Memory B cell (primary cell): Measurements from ENCODE around the gene TRAPPC10.

Source experiments
- ATAC-seq: fragments of 150-1000 bp; cut with Tn5 transposase; 2 replicates; pipeline ENCODE4 v1.10.0; 2021; ENCODE audit warnings: low read depth, mild to moderate bottlenecking, moderate library complexity
- DNase-seq, 2 donors: peaks; one replicate each; pipeline ENCODE4 v3.0.0; 2022; ENCODE audit warnings: low spot score in 2 of 2
- H3K27ac Mint-ChIP-seq: one replicate; pipeline ENCODE4 v1.8.0; 2022; ENCODE audit warnings: mild to moderate bottlenecking, moderate library complexity, mixed read lengths
- H3K27me3 Mint-ChIP-seq: one replicate; pipeline ENCODE4 v1.8.0; 2022; ENCODE audit warnings: mixed read lengths
- H3K36me3 Mint-ChIP-seq: one replicate; pipeline ENCODE4 v1.8.0; 2022; ENCODE audit warnings: mild to moderate bottlenecking, mixed read lengths
- H3K4me1 Mint-ChIP-seq: one replicate; pipeline ENCODE4 v1.8.0; 2022; ENCODE audit warnings: mixed read lengths
- H3K4me3 Mint-ChIP-seq: one replicate; pipeline ENCODE4 v1.8.0; 2022; ENCODE audit warnings: mild to moderate bottlenecking, moderate library complexity, mixed read lengths
- H3K9me3 Mint-ChIP-seq: one replicate; pipeline ENCODE4 v1.8.0; 2022; ENCODE audit warnings: mixed read lengths

Gene TRAPPC10

DNA sequence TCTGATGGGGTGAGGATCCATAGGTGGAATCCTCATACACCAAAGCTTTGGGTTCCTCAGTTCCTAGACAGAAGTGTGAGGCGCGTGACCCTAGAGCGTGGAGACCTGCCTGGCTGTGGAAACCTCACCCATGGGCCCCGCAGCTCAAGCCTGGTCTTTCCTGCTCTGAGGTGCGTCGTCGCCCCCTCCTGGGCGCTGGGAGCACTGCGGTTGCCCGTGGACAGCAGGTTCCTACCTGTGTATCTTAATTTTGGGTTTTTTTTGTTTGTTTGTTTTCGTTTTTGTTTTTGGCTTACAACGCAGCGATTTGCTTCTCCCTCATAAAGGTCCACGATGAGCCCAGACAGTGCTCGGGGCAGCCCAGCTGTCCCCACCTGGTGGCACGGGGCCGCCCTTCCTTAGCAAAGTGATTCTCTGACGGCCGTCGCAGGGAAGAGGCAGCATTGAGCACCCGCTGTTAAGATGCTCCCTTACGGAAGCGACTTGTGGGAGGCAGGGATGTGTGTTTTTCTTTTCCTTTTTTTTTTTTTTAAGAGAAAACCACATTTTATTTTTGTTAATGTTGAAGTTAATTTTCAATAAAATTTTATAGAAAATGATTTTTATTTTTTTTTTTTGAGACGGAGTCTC is 36.5 kb upstream of the TRAPPC10 start:
- H3K4me3 Mint-ChIP-seq: no peak overlapping the region
- H3K4me1 Mint-ChIP-seq: peaks cover 13% of the 10 kb centered on the region
- H3K9me3 Mint-ChIP-seq: no peaks in the 10 kb centered on the region
- H3K36me3 Mint-ChIP-seq: peaks cover 6% of the 10 kb centered on the region
- H3K27ac Mint-ChIP-seq: no peak overlapping the region
- no peaks in the 10 kb centered on the region for H3K27me3 Mint-ChIP-seq
- peak; percentile 77 to 84 for DNase-seq
- peak; percentile 99 for ATAC-seq

DNA sequence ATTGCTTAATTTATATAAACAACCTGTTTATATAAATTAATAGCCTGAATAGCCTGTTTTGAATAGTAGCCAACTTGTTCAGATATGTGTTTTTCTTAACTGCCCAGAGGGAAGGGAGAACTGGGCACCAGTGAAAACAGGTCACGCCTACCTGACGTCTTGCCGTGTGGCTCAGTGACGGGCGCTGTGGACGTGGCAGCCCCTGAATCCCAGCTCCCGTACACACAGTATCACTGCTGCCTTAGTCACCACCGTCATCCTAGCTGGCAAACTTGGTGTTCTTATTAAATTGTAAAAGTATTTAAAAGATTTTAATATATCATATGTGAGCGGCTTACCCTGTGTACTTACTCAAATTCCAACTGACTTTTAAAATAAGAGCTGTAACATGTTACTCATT is 35.4 kb upstream of the TRAPPC10 start:
- Mint-ChIP-seq H3K27me3 (no peaks in the 10 kb centered on the region), H3K4me1 (peaks cover 13% of the 10 kb centered on the region), H3K9me3 (no peaks in the 10 kb centered on the region), H3K36me3 (peaks cover 2% of the 10 kb centered on the region), H3K4me3 (no peak overlapping the region), H3K27ac (no peak overlapping the region)
- DNase-seq (no peak), ATAC-seq (no peak)

DNA sequence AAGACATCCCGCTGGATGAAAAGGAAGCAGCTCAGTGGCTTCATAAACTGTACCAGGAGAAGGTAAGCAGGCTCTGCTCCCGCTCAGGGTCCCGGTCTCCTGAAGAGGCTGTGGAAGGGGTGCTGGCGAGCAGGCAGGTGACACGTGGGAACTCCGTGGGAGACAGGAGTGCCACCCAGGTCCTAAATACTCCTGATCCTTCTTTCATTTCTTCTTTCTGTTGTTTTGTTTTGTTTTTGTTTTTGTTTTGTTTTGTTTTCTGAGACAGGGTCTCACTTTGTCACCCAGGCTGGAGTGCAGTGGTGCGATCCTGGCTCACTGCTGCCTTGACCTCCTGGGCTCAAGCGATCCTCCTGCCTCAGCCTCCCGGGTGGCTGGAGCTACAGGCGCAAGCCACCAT is 34.0 kb upstream of the TRAPPC10 start:
- no peaks in the 10 kb centered on the region for H3K9me3 Mint-ChIP-seq
- H3K27ac Mint-ChIP-seq: no peak overlapping the region
- no peak for DNase-seq
- H3K36me3 Mint-ChIP-seq: peaks cover 2% of the 10 kb centered on the region
- no peak for ATAC-seq
- peaks cover 13% of the 10 kb centered on the region for H3K4me1 Mint-ChIP-seq
- H3K27me3 Mint-ChIP-seq: no peaks in the 10 kb centered on the region
- H3K4me3 Mint-ChIP-seq: no peak overlapping the region

DNA sequence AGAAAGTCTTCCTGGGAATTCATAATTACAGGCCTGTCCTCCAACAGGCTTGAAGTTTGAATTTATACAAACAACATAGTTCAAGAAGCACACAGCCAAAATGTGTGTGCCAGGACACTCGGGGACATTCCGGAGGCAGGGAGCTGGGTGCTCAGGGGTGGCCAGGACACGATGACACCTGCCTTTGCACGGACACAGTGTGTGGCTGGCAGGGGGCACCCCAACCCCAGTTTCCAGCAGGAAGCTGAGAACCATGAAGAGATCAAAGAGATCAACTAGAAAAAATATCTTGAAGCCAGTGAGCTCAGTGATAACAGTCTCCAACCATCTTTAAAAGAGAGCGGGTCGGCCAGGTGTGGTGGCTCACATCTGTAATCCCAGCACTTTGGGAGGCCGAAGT is 32.5 kb upstream of the TRAPPC10 start:
- Mint-ChIP-seq H3K36me3 (peaks cover 2% of the 10 kb centered on the region), H3K4me3 (no peak overlapping the region), H3K27me3 (no peaks in the 10 kb centered on the region), H3K9me3 (no peaks in the 10 kb centered on the region), H3K4me1 (peaks cover 8% of the 10 kb centered on the region), H3K27ac (no peak overlapping the region)
- ATAC-seq: no peak
- DNase-seq: no peak

DNA sequence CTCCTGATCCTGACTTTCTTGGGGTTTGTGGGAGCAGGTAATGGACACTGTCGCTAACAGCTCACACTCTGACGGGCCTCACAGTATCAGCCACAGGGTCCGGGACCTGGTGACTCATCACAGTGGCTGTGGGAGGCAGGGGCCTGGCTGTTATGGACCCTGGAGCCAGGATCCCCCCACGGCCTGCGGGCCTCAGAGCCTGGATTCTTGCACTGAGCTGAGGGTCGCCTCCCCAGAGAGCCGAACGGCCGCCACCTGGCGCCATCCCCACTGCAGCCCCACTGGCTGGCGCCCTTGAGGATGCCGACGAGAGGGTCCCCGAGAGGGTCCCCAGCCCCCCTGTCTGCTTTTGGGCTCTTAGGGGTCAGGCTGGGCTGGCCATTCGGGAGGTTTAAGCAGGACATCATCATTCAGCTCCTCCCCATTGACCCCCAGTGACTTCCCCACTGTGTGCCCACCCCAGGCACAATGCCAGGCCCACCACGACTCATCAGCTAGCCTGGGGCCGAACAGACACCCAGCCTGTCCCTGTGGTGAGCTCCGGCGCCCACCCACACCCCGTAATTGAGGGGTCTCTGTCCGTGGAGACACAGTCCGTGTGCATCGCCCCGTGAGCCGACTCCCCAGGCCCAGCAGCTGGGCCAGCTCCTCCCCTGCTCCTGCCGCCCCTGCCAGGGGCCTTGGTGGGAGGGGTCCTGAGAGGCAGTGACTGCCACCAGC is 30.8 kb upstream of the TRAPPC10 start:
- no peaks in the 10 kb centered on the region for H3K9me3 Mint-ChIP-seq
- peaks cover 4% of the 10 kb centered on the region for H3K4me1 Mint-ChIP-seq
- H3K27ac Mint-ChIP-seq: no peak overlapping the region
- H3K36me3 Mint-ChIP-seq: peaks cover 2% of the 10 kb centered on the region
- DNase-seq: no peak
- ATAC-seq: no peak
- peaks cover 2% of the 10 kb centered on the region for H3K27me3 Mint-ChIP-seq
- H3K4me3 Mint-ChIP-seq: no peak overlapping the region

DNA sequence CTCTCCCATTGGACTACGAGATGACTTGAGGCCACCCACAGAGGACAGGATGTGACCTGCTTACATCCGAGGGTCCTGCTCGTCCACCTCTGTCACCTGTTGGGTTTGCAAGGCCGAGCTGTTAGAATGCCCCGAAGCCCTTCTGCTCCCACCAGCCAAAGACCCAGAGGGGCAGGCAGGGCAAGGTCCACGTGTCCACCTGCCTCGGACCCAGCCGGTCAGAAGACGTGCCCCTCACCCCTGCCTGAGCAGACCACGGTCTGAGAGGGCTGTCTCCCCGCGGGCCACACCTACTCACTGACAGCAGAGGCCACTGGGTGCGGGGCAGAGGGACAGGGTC is 30.3 kb upstream of the TRAPPC10 start:
- DNase-seq (no peak), ATAC-seq (no peak)
- Mint-ChIP-seq H3K4me3 (no peak overlapping the region), H3K4me1 (peaks cover 4% of the 10 kb centered on the region), H3K27me3 (peaks cover 2% of the 10 kb centered on the region), H3K9me3 (no peaks in the 10 kb centered on the region), H3K36me3 (peaks cover 2% of the 10 kb centered on the region), H3K27ac (no peak overlapping the region)

DNA sequence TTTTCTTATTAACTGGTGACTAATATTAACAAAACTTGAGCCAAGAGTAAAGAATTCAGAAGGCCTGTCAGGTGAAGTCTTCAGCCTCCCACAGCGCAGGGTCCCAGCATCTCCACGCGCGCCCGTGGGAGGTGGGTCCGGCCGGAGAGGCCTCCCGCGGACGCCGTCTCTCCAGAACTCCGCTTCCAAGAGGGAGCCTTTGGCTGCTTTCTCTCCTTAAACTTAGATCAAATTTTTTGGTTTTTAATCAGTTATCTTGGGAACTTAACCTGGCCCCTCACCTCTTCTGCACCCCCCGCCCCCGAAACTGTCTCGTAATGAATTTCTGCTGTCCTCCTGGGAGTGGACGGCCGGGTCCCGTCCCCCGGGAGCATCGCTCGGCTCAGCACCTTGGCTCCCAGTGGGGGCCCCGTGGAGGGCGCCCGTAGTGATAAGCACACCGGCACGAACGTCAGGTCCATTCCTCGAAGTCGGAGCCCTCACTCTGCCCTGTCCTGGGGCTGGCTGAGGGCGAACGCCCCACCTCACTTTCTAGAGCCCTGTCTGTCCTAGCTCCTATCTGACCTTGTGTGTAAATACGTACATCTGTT is 29.5 kb upstream of the TRAPPC10 start:
- Mint-ChIP-seq H3K9me3 (no peaks in the 10 kb centered on the region), H3K4me1 (peaks cover 4% of the 10 kb centered on the region), H3K36me3 (peaks cover 2% of the 10 kb centered on the region), H3K27me3 (peaks cover 2% of the 10 kb centered on the region), H3K27ac (no peak overlapping the region), H3K4me3 (no peak overlapping the region)
- no peak for ATAC-seq
- DNase-seq: no peak

DNA sequence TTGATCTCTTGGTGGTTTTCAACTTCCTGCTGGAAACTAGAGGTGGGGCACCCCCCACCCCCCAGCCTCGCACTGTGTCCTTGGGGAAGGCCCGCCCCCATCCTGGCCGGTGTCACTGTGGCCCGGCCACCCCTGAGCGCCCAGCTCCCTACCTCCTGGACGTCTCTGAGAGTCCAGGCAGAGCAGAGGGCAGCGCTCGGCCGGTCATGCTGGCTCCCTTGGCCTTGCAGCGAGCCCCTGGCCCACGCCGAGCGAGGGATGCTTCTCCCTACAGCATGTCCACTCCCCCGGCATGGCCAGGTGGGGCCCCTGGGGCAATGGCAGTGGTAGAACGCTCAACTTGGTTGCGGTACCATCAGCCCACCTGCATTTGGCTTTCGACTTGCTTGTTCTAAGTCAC is 28.7 kb upstream of the TRAPPC10 start:
- no peak overlapping the region for H3K27ac Mint-ChIP-seq
- H3K4me1 Mint-ChIP-seq: peaks cover 4% of the 10 kb centered on the region

DNA sequence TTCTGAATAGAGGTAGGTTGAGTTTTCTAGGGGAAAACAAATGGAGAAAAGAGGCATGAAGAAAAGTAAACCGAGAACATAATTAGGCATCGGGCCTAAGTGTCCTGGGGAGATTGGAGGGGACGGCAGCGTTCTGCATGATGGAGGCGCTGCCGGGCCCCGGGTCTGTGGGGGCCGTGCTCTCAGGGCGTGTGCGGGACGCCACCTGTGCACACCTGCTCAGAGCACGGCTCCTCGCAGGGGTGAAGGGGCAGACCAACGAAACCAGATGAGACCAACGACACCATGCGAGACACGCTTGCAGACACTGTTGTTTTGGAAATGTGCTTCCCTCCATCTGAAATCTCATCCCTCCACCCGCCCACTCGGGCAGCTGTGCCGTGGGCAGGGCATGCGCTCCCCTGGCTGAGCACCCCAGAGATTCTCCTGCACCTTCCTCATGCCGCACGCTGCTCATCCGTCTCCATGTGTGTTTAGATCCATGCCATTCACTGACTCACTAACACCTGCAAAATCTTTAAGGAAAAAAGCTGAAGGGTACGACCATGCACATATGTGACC is 28.2 kb upstream of the TRAPPC10 start:
- no peak for ATAC-seq
- Mint-ChIP-seq H3K4me1 (peaks cover 4% of the 10 kb centered on the region), H3K4me3 (no peak overlapping the region)

More for the DNA sequence above, 28.7 kb upstream of the TRAPPC10 start:
- H3K9me3 Mint-ChIP-seq: no peaks in the 10 kb centered on the region
- H3K36me3 Mint-ChIP-seq: no peaks in the 10 kb centered on the region
- ATAC-seq (no peak), DNase-seq (no peak)
- peaks cover 2% of the 10 kb centered on the region for H3K27me3 Mint-ChIP-seq
- H3K4me3 Mint-ChIP-seq: no peak overlapping the region

DNA sequence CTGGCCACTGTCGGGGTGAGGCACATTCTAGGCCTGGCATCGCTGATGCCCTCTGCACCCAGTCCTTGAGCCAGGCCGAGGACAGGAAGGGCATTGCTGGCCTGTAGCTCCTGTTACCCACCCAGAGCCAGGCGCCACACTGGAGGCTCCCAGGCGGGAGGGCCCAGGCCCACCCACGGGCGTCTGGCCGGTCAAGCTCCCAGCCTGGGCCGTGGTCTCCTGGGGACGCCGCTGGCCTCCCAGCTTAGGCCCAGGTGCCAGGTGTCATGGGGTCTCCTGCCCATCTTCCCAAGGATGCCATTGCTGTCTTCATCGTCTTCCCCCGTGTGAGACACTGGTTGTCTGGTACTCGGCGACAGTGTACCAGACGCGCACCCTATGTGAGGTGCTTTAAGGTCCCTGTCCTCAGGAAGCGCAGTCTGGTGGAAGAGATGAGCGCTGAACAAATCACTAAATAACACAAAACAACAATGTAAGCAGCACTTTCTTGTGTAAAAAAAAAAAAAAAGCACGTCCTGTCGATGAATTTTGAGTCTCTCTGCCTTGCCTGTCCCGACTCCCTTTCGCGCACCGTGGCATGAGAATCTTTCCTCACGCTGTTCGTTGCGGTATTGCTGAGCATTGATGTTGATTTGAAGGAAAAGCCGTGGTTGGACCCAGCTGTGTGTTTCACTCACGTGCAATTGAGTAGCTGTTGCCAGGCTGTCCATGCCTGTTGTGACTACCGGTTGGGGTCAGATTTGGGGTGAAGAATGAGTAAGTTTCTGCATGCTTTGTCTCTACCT is 27.0 kb upstream of the TRAPPC10 start:
- DNase-seq (no peak), ATAC-seq (no peak)
- Mint-ChIP-seq H3K27me3 (peaks cover 2% of the 10 kb centered on the region), H3K4me1 (peaks cover 4% of the 10 kb centered on the region), H3K4me3 (no peak overlapping the region), H3K36me3 (no peaks in the 10 kb centered on the region), H3K9me3 (no peaks in the 10 kb centered on the region), H3K27ac (no peak overlapping the region)

More for the DNA sequence above, 28.2 kb upstream of the TRAPPC10 start:
- Mint-ChIP-seq H3K36me3 (no peaks in the 10 kb centered on the region), H3K27me3 (peaks cover 2% of the 10 kb centered on the region), H3K9me3 (no peaks in the 10 kb centered on the region), H3K27ac (no peak overlapping the region)
- no peak for DNase-seq

DNA sequence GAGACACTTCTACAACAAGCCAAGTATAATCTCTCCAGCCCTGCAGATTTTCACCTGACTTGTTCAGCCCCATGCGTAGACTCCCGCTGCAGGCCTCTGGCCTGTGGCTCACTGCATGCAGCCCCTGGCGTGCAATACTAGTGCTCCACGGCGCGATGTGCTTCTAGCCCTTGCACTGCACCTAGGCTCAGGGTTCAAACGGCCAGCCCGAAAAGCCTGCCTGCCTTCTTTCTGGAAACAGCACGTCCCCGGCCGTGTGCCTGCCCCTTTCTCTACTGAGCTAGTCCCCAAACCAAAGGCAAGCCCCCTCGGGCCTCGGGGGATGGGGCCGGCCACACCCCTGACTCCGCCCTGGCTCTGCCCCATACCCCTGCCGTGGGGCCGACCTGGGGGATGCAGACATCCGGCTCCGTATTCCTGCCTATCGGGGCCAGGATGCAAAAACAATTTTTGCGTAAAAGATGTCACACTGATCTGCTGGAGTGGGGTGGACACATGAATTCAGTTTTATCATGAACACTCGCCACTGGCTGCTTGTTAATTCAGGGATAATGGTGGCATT is 26.3 kb upstream of the TRAPPC10 start:
- Mint-ChIP-seq H3K27ac (no peak overlapping the region), H3K9me3 (no peaks in the 10 kb centered on the region), H3K36me3 (no peaks in the 10 kb centered on the region), H3K4me3 (no peak overlapping the region), H3K27me3 (peaks cover 2% of the 10 kb centered on the region), H3K4me1 (peaks cover 4% of the 10 kb centered on the region)
- ATAC-seq (no peak), DNase-seq (no peak)

DNA sequence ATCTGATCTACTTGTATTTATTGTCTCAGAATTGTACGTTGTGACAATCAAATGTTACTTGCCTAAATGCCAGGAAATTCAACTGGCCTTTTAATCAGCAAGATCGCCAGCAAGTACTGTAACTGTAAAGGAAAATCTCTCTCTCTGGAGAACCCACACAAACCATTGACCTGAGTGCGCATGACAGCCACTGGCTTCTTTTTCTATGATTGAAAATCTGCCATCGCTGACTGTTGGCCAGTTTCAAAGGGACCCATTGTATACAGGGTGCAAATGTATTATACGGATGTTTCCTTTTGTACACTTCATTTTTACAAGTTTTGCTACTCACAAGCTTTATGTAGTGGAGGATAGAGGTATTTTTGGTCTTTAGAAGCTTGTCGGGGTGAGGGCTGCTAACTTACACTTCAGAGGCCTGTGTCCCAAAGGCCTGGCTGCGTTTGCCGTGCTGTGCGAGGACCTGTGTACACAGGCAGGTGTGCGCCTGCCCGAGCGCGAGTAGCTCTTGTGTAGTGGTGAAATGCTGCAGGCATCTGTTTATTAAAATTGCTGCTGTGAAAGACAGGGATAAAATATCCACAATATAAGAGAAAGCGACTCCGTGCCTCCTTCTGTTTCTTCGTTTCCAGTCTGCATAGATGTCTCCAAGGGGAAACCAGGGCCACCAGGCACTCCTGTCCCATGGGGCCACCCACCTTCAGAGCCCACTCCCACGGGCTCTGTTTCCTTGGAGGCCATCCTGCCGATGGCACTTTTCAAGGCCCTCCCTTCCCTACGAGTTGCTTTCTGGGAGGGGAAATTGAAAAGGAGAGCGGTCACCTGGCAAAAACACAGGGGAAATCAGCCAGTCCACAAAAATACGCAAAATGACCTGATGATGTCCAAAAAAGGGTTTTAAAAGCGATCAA is 25.3 kb upstream of the TRAPPC10 start:
- peaks cover 2% of the 10 kb centered on the region for H3K27me3 Mint-ChIP-seq
- H3K36me3 Mint-ChIP-seq: no peaks in the 10 kb centered on the region
- peaks cover 4% of the 10 kb centered on the region for H3K4me1 Mint-ChIP-seq
- no peak overlapping the region for H3K27ac Mint-ChIP-seq
- DNase-seq (no peak), ATAC-seq (no peak)
- no peak overlapping the region for H3K4me3 Mint-ChIP-seq
- no peaks in the 10 kb centered on the region for H3K9me3 Mint-ChIP-seq

DNA sequence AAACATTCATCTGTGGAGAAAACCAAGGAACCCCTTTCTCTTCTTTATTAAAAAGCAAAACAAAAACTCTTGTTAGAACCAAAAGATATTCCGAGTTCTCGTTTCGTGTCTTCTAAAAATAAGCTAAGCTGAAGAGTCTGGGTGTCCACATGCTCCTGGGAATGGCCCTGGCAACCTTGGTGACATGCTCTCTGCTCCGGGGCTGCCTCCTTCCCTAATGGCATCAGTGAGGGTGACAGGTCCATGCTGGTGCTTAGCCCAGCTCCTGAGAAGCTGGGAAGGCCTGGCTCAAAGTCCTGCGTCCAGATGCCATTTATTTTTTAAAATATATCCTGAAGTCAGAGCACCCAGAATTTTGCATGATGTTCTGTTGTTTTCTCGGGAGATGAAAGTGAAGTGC is 24.6 kb upstream of the TRAPPC10 start:
- H3K9me3 Mint-ChIP-seq: no peaks in the 10 kb centered on the region
- H3K4me3 Mint-ChIP-seq: no peak overlapping the region
- peaks cover 2% of the 10 kb centered on the region for H3K27me3 Mint-ChIP-seq
- no peaks in the 10 kb centered on the region for H3K36me3 Mint-ChIP-seq
- H3K27ac Mint-ChIP-seq: no peak overlapping the region
- ATAC-seq: no peak
- peaks cover 4% of the 10 kb centered on the region for H3K4me1 Mint-ChIP-seq
- no peak for DNase-seq
